Testis (tissue), 3 donors: Measurements from ENCODE around the gene CACNB4. TPM values are rescaled to one million over a fixed set of nuclear protein-coding genes. Genes with fewer than 3 reads are reported as not detected.

Experiments
- DNase-seq: peaks from one replicate; pipeline ENCODE4 v3.0.0-alpha.2; 2019
- H3K27ac ChIP-seq, 2 donors: fragments of 200-600 bp; sonication (generic); one replicate each; pipeline ENCODE4 v1.5.1; 2019
- H3K27me3 ChIP-seq: fragments of 200-600 bp; sonication (generic); one replicate; pipeline ENCODE4 v1.5.1; 2019
- H3K36me3 ChIP-seq: fragments of 200-600 bp; sonication (generic); one replicate; pipeline ENCODE4 v1.5.1; 2017; ENCODE audit warnings: low read depth; ENCODE audit errors: missing control alignments
- H3K4me1 ChIP-seq: fragments of 200-600 bp; sonication (generic); one replicate; pipeline ENCODE4 v1.5.1; 2019
- H3K4me3 ChIP-seq, 2 donors: fragments of 200-600 bp; sonication (generic); one replicate each; pipeline ENCODE4 v1.5.1; 2017 to 2019
- H3K9me3 ChIP-seq: fragments of 200-600 bp; sonication (generic); one replicate; pipeline ENCODE4 v1.5.1; 2017
- POLR2A ChIP-seq: fragments of 450-650 bp; IDR thresholded peaks from one replicate; pipeline ENCODE4 v1.6.1; 2017; ENCODE audit warnings: antibody characterized with exemption, mild to moderate bottlenecking, moderate library complexity
- WGBS, 2 donors: methylation state at CpG; one replicate each; pipeline ENCODE4 v1.1.5; 2018; 5-methylcytosine and 5-hydroxymethylcytosine counted together
- intact Hi-C: fragments of 100-400 bp; cut with DNase I; formaldehyde crosslinking; loops from one replicate; pipeline ENCODE4 v1.15.1; 2023; ENCODE audit warnings: low total_unique reads
- polyA plus RNA-seq: library from polyadenylated mRNA; stranded (reverse); fragments of 350-450 nt; fragmentation: Illumina TruSeq; extraction: RNeasy Lipid Tissue Mini Kit (QIAGEN cat#74804); gene quantifications from one replicate; pipeline ENCODE4 v1.2.3, GENCODE V29; 2014; ENCODE audit warnings: low read depth, low replicate concordance; ENCODE audit not compliant: insufficient read depth
- total RNA-seq, 2 donors: library from RNA; depleted of rRNA; stranded (reverse); fragments of >200 nt; gene quantifications; one replicate each; pipeline ENCODE4 v1.2.3, GENCODE V29; 2016
- TF ChIP-seq, protein P1 (sequence below), 3 experiments: fragments of 450-650 bp in 2 of 3; fragments of 200-600 bp in 1 of 3; sonication (generic) in 1 of 3; IDR thresholded peaks; one replicate each; pipeline ENCODE4 v1.5.1; 2016 to 2019; ENCODE audit warnings: antibody characterized with exemption in 3 of 3, mild to moderate bottlenecking in 2 of 3, moderate library complexity in 1 of 3

The CACNB4 gene
- total and polyA plus RNA-seq, 3 donors from 2014 or later, result 7.8 to 83.8 (median 82.2) TPM

DNA sequence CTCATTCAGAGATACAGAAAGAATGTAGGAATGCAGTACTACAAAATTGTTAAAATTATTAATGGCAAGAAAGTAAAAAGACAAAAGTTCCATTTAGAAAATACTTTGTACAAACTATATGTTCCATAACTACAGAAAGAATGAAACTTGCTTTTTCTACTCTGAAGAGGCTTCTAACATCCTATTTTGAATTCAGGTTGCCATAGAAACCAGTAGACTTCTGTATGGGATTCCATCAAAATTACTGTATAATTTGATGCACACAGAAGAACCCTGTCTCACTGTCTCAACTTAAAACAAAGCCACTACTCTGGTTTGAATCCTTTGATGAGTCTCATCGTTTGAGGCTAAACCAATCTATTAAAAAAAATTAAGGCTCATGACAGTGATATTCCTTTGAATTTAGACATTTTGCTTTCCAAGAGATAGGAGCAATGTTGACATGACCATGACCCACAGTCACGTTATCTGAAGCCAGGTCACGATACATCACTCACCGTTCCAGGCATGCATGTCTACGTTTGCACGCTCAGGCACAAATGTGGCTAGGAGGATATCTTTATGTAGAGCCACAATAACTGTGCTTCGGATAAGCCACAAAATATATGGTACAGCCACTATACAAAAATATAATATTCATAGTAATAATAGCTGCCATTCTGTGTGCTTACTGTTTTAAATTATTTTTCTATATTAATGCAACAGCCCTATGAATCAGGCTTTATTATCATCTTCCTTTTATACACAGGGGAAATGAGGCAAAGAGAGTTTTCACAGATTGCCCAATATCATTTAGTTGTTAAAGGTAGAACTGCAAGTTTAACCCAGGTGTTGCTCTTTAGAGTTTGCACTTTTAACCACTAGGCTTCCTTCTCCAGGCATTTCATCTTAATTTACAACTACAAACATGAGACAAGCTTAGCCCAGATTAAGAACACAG, 82.4 kb downstream of the CACNB4 start:
- no peak overlapping the region for H3K27ac ChIP-seq
- TF ChIP-seq, protein P1, sequence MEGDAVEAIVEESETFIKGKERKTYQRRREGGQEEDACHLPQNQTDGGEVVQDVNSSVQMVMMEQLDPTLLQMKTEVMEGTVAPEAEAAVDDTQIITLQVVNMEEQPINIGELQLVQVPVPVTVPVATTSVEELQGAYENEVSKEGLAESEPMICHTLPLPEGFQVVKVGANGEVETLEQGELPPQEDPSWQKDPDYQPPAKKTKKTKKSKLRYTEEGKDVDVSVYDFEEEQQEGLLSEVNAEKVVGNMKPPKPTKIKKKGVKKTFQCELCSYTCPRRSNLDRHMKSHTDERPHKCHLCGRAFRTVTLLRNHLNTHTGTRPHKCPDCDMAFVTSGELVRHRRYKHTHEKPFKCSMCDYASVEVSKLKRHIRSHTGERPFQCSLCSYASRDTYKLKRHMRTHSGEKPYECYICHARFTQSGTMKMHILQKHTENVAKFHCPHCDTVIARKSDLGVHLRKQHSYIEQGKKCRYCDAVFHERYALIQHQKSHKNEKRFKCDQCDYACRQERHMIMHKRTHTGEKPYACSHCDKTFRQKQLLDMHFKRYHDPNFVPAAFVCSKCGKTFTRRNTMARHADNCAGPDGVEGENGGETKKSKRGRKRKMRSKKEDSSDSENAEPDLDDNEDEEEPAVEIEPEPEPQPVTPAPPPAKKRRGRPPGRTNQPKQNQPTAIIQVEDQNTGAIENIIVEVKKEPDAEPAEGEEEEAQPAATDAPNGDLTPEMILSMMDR (IDR thresholded peaks at IDR 0.05), result no peak
- no peak for TF ChIP-seq POLR2A
- no peaks in the 10 kb centered on the region for H3K4me1 ChIP-seq
- DNase-seq, result no peak
- WGBS, 2 donors, result 51 to 65% methylated on average over 7 of the region's 7 CpGs
- H3K9me3 ChIP-seq, result no peaks in the 10 kb centered on the region
- H3K27me3 ChIP-seq, result no peaks in the 10 kb centered on the region
- H3K4me3 ChIP-seq, result no peak overlapping the region
- intact Hi-C loops, result no loop called here
- no peaks in the 10 kb centered on the region for H3K36me3 ChIP-seq

GRCh38 chr2:152015552-152015951, 83.3 kb downstream of the CACNB4 start:
- Histone ChIP-seq H3K4me1 (no peaks in the 10 kb centered on the region), H3K27ac (no peak overlapping the region), H3K36me3 (no peaks in the 10 kb centered on the region), H3K9me3 (no peaks in the 10 kb centered on the region), H3K4me3 (no peak overlapping the region), H3K27me3 (no peaks in the 10 kb centered on the region)
- intact Hi-C loops, result no loop called here
- no peak for DNase-seq
- TF ChIP-seq, protein P1 (IDR thresholded peaks at IDR 0.05), result no peak
- TF ChIP-seq POLR2A, result no peak
- 70 to 82% methylated on average over 5 of the region's 5 CpGs for WGBS, 2 donors

DNA sequence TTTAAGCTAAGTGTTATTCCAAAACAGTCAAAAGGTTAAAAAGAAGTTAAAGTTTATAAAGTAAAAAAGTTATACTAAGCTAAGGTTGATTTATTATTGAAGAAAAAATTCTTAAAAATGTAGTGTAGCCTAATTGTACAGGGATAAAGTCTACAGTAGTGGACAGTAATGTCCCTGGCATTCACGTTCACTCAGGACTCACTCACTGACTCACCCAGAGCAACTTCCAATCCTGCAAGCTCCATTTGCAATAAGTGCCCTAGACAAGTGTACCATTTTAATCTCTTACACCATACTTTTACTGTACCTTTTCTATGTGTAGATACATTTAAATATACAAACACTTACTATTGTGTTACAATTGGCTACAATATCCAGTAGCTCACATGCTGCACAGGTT, 86.1 kb downstream of the CACNB4 start:
- H3K27me3 ChIP-seq, result no peaks in the 10 kb centered on the region
- no peaks in the 10 kb centered on the region for H3K9me3 ChIP-seq
- no peak for DNase-seq
- intact Hi-C loops, result no loop called here
- WGBS, 2 donors, result 60 to 79% methylated on average over 1 of the region's 1 CpG
- TF ChIP-seq, protein P1 (IDR thresholded peaks at IDR 0.05), result no peak
- TF ChIP-seq POLR2A, result no peak
- H3K36me3 ChIP-seq, result no peaks in the 10 kb centered on the region
- H3K4me1 ChIP-seq, result no peaks in the 10 kb centered on the region
- H3K27ac ChIP-seq, result no peak overlapping the region
- H3K4me3 ChIP-seq, result no peak overlapping the region

GRCh38 chr2:152011724-152012123, 87.1 kb downstream of the CACNB4 start:
- intact Hi-C loops, result no loop called here

More at GRCh38 chr2:152011724-152012123, 87.1 kb downstream of the CACNB4 start:
- H3K36me3 ChIP-seq, result no peaks in the 10 kb centered on the region
- WGBS, 2 donors, result 92 to 98% methylated on average over 2 of the region's 2 CpGs
- no peaks in the 10 kb centered on the region for H3K27me3 ChIP-seq
- no peaks in the 10 kb centered on the region for H3K9me3 ChIP-seq
- H3K4me1 ChIP-seq, result no peaks in the 10 kb centered on the region
- H3K27ac ChIP-seq, result no peak overlapping the region
- no peak overlapping the region for H3K4me3 ChIP-seq
- TF ChIP-seq POLR2A, result no peak
- TF ChIP-seq, protein P1 (IDR thresholded peaks at IDR 0.05), result no peak
- DNase-seq, result no peak
